HuH-7.5 (cell line): ENCODE measurements around the gene PWWP2B.

ENCODE experiments used
- DNase-seq: peaks from one replicate; pipeline ENCODE4 v3.0.0; 2011; ENCODE audit warnings: low spot score

PWWP2B gene

DNA sequence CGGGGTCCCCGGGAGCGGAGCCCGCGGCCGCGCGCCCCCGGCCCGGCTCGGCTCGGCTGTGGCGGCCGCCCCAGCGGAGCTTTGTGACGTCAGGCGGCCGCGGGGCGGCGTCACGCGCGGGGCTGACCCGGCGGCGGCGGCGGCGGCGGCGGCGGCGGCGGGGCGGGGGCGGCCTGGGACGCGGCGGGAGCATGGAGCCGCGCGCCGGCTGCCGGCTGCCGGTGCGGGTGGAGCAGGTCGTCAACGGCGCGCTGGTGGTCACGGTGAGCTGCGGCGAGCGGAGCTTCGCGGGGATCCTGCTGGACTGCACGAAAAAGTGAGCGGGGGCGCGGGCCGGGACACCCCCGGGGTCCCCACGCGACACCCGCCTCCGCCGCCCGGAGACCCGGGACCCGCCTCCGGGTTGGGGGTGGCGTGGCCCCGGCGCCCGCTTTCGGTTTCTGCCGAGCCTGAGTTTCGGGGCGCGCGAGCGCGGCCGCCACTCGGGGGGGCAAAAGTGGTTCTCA, at the start of gene PWWP2B:
Gene PWWP2B (plus strand): TSS at position 165 of the 506 bp plus-strand sequence. CDS start 27 bp downstream, at position 192.
- DNase-seq: no peak

DNA sequence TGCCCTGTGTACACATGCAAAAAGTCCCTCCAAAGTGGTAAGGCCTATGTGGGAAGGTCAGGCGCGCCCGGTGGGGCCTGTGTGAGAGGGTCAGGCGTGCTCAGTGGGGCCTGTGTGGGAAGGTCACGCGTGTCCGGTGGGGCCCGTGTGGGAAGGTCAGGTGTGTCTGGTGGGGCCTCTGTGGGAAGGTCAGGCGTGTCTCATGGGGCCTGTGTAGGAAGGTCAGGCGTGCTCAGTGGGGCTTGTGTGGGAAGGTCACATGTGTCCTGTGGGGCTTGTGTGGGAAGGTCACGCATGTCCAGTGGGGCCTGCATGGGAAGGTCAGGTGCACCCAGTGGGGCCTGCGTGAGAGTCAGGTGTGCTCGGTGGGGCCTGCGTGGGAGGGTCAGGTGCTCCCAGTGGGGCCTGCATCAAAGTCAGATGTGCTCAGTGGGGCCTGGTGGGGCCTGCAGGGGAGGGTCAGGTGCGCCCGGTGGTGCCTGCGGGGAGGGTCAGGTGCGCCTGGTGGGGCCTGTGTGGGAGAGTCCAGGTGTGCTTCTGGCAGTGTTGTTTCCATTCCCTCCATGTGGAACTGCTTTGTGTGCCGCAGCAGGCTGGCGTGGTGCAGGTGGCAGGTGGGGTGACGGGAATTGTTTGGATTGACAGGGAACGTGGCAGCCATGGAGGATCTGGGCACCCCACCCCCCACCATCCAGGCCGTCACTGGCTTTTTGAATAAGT, 49.6 kb upstream of the PWWP2B start:
- DNase-seq: no peak

DNA sequence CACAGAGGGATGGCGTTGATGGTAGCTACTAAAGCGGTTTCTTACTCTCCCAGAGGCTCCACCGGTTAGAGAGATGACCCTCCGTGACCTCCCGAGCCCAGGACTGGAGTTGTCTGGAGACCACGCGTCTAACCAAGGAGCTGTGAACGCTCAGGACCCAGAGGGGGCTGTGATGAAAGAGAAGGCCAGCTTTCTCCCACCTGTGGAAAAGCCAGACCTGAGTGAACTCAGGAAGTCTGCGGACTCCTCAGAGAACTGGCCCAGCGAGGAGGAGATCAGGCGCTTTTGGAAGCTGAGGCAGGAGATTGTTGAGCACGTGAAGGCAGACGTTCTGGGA, 49.1 kb upstream of the PWWP2B start:
- DNase-seq: no peak

DNA sequence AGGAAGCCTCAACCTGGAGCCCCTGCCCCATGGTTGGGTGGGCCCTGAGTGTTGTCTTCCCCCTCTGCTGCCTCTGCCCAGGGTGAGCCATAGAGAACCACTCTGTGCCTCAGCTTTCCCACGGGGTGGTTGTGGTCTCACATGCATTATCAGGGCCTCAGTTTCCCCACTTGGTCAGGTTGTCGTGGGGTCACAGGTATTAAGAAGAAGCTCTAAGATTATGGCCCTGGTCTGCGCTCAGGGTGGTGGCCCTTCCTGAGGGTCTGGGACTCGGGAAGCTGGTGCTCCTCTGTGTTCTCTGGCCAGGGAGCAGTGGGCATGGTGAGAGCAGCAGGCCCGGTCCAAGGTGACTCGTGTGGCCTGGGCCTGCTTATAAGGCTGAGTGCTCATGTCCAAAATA, 47.2 kb upstream of the PWWP2B start:
- no peak for DNase-seq

DNA sequence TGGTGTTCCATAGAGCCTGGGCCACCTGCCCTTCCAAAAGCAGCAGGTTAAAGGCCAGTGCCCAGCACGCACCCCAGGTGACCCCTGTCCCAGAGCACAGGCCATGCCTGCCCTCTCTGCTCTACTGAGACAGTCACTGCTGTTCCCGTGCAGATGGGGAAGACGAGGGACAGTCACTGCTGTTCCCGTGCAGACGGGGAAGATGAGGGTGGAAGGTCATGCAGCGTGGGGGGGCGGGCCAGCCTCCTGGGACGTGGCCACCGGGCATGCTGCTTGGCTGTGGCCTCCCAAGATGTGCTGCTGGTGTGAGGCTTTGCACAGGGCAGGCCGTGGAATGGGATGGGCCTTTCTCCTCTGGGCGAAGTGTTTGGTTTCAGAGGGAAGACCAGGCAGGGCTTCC, 46.6 kb upstream of the PWWP2B start:
- no peak for DNase-seq

DNA sequence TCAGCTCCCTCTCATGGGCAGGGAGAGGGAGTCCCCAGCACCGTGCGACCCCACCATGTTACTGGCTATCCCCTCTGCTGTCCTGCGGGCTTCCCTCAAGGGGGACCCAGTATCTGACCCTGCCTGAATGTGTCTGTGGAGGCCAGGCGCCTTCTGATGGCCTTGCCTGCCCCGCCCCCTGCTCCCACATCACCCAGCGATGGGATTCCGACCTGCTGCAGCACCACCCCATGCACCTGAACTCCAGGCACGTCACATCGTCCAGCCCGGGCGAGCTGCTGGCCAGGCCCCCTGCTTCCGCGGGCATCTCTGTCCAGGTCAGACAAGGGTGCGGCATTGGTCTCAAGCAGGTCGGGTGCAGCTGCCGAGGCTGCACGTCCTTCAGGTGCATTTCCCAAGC, 46.1 kb upstream of the PWWP2B start:
- no peak for DNase-seq

DNA sequence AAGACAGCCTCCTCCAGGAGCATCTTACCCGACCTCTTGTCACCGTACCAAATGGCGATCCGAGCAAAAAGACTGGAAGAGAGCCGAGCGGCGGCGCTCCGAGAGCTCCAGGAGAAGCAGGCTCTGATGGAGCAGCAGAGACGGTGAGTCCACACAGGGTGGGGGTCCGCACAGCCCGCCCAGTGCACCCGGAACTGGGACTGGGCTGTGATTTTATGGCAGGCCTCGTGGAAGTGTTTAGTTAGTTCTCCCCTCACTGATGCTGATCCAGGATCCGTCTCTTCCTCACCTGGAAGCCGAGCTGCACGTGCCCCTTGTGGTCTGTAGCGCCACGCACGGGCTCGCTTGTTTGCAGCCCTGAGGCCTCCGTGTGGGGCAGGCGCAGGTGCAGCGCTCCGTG, 45.4 kb upstream of the PWWP2B start:
- no peak for DNase-seq

DNA sequence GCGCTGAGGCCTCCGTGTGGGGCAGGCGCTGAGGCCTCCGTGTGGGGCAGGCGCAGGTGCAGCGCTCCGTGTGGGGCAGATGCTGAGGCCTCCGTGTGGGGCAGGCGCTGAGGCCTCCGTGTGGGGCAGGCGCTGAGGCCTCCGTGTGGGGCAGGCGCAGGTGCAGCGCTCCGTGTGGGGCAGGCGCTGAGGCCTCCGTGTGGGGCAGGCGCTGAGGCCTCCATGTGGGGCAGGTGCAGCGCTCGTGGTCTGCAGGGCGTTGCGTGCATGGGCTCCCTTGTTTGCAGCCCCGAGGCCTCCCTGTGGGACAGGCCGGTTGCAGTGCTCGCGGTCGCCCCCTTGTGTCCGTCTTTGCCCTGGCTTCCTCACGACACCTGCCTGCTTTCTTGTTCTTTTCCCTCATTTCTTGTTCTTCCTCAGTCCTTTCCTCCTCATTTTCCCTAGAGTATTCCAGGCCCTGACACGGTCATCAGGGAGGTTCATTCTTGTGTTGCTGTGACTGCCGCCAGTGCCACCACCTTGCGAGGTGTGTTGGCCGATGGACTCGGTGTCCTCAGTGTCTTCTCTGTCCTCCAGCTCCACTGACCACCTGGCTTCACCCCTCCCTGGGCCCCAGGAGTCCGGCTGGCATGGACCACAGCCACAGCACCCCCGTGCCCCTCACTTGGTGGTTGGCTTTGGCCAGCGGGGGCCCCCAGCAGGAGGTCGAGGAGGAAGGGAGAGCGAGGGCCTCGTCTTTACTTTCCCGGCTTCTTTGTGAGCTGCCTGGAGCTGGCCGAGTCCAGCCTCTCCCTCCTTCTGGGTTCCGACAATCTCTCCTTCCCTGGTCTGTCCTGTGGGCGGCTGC, 44.3 kb upstream of the PWWP2B start:
- DNase-seq: peak; percentile 84

DNA sequence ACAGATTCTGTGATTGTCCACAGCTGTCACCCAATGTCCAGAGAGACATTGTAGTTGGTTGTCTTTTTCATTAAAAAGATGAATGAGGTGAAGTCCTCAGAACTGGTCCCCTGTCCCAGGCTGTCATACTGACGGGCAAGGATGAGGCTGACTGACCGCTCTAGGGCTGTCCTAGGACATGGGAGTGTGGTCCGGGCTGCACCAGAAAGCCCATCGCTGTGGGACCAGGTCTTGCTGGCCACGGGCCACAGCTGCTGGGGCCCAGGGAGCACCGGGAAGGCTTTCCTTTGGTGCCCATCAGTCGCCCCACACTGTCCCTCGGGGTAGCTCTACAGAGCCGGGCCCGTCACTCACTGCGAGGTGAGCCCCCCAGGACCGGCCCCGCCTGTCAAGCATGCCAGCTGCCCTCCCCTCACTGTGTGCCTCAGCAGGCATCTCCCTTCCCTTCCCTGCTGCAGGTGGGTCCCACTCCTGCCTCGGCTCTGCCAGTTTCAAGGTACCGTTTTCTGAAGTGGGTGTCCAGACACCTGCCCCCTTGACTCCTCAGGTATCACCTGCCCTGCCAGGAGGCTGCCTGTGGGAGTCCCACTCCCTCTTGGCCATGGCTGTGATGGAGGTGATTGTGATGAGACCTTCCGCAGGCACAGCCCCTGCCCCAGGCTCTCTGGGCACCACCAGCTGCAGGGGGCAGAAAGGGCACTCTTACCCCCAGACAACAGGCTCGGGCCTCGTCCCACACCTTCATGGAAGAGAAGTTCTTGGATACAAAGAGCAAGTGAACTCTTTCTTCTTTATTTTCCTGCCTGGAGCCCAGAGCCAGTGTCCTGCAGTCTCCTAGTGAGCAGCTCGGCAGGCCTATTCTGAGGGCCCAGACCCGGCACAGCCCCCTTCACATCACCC, 43.3 kb upstream of the PWWP2B start:
- DNase-seq: no peak

DNA sequence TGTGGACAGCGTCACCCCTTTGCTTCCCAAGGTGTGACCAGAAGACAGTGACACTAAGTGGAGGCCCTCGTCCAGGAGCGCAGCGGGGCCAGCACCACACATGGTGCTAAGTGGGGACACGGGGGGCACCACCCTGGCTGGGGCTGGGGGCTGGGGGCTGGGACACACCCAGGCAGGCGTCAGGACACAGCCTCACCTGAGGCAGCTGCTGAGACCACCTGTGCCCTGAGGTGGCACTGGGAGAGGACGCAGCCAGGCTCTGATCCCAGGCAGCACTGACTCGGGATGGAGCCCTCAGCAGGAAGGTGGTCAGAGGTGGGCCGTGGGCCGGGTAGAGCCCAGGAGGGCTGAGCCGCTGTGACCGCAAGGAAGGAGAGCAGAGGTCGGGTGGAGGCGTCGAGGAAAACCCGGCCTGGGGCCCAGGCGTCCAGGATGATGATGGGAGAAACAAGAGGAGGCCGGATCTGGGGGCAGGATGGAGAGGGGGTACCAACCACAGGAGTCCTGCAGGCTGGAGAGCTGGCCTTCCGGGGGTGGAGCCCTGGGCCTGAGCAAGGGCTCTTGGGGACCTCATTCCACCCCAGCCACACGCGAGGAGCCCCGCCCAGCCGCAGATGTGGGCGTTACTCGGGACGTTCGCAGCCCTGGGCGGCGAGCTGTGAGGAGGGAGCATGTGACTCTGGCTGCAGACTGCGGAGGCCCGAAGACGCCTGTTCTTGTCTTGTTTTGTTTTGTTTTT, 42.5 kb upstream of the PWWP2B start:
- no peak for DNase-seq

DNA sequence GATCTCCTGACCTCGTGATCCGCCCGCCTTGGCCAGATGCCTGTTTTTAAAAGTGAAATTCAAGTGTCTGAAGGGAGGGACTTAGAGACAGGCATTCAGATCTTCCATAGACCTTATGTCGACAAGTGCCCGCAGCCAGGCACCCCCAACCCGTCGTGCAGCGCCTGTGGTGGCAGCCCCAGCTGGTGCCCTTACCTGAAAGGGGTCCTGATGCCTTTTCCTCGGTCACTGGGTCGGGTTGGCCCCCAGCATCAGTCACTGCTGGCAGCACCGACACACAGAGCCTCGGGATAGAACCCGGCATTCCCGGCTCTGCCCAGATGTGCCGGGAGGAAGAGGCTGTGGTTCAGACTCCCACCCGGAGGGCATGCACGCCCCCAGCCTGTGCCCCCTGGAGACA, 41.7 kb upstream of the PWWP2B start:
- DNase-seq: no peak

DNA sequence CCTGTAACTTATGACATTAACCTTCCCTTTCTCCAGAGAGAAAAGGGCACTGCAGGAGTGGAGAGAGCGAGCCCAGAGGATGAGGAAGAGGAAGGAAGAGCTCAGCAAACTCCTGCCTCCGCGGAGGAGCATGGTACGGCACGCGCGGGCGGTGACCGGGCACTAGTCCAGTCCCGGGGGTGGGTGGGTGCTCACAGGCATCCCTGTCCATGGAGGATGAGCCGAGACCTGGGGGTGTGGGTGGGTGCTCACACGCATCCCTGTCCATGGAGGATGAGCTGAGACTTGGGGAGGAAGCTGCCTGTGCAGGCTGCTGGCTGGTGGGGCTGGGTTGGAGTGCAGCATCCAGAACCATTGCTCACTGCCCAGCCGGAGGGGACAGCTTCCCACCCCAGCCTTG, 41.2 kb upstream of the PWWP2B start:
- DNase-seq: no peak

DNA sequence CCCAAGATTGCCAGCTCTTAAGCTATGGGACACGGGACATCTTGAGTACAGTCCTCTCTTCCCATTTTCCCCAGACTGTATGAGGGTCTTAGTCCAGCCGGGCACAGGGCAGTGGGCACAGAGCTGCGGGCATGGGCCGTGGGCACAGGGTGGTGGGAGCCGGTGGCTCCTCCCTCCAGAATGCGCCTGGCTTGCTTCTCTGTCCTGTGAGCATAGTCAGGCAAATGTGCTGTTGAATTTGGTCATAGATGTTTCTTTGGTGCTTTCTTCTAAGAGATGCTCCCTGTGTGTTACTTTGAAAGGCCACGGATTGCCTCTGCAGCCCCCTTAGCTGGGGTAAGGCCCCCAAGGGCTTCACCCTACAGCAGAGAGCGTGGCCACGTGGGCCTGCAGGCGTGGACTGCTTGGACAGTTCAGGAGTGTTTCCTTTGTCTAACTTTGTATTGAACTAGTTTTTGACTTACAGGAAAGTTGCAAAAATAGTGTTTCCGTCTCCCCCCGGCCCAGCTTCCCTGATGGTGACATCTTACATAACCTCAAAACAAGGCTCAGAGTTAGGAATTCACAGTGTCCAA, 40.3 kb upstream of the PWWP2B start:
- no peak for DNase-seq

DNA sequence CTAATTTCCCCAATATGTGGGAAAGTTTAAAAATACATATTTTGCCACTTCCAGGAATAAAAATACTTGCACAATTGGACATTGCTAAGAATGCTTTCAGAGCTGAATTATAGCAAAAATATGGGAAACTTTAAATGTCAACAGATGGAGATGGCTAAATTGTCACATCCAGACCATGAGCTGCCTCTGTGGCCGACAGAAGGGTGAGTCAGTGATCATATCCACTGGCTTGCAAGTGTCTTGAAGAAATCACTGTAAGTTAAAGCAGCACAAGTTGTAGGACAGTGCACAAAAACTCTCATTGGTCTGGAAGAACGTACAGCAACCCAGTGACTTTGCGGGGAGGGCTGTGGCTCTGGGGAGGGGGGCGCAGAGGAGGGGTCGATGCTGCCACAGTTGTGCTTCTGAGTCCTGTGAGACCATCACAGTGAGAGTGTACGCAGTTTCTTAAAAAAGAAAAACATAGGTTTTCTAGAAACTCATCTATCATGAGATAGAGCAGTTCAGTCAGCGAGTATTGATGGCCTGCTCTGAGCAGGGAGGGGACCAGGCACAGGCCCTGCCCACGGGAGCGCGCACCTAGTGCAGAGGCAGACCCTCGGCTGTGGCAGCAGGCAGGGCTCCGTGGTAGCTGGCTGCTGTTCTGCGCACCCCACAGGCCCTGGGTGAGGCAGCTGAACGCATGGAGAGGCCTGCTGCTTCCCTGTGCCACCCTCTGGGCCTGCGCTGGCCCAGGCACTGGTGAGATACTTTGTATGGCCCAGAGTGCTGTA, 39.5 kb upstream of the PWWP2B start:
- no peak for DNase-seq

DNA sequence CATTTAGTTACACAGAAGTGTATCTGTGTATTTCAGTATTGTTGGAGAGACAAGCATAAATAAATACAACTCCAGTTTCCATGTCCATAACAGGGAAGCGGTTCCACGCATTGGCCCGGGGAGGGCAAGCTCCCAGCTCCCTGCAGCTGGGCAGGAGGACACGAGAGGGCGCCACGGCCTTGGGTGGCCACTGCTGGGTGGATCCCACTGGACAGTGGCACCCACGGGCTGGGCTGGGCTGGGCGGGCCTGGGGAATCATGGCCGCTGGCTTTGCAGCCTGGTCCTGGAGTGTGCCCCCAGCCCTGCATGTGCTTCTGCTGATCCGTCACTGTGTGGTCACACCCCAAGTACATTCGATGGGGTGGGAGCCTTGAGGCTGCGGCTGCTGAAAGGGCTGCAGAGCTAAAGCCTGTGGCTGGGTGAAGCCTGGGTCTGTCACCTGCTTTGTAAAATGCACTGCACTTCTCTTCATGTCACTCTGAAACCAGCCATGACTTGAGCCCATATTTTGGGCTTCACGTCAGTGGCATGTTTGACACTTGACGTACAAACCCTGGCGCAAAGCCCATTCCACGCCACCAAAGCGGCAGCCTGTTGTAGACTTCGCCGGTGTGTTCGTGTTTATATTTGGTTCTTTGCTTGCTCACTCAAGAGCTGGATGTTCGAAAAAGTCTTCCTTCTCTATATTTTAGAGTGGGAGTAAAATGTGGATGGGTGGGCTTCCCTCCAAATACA, 37.5 kb upstream of the PWWP2B start:
- no peak for DNase-seq

DNA sequence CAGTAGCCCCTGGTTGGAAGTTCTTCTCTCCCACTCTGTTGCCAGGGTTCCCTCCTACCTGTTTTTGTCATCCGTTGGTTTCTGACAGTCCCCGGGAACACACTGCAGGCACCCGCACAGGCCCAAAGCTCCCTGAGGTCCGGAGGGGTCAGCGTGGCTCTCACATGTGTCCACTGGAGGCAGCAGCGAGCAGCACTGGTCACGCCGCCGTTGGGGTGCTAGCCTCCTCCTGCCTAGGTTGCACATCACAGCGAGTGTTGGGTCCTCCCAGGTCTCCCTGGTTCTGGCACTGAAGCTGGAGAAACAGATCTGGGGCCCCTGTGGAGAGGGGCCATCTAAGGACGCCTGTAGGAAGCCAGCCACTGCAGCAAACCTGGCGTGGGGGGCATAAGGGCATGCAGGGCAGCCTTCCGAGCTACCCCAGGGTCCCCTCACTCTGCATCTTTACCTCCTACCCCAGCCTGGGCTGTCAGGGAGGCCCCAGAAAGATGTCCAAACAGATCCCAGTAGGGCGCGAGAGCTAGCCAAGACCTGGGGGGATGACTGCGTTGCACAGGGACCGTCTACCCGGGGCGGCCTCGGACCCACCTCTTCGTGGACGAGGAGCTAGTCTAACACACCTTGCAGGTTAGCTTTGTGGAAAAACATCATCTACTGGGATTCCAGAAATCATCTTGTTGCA, 36.1 kb upstream of the PWWP2B start:
- peak; percentile 70 for DNase-seq

DNA sequence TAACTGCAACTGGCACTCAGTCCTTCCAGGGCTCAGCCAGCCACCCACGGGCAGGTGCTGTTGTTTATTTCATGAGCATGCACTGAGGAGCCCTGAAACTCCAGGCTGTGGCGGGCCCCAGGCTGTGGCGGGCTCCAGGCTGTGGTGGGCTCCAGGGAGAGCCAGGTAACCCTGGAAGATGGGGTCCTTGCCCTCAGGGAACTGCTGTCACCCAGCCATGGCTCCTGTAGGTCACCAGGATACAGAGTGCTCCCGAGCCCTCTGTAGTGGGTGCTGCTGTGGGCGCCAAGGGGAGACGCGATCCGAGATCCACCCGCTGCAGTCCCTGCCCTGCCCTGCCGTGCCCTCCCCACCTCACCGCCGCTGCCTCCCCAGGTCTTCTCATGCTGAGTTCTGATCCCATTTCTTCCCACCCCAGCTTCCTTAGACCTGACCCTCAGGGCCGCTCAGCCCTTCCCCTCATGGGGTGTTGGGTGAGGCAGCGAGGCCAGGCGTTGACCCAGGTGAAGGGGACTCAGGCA, 35.4 kb upstream of the PWWP2B start:
- DNase-seq: no peak

DNA sequence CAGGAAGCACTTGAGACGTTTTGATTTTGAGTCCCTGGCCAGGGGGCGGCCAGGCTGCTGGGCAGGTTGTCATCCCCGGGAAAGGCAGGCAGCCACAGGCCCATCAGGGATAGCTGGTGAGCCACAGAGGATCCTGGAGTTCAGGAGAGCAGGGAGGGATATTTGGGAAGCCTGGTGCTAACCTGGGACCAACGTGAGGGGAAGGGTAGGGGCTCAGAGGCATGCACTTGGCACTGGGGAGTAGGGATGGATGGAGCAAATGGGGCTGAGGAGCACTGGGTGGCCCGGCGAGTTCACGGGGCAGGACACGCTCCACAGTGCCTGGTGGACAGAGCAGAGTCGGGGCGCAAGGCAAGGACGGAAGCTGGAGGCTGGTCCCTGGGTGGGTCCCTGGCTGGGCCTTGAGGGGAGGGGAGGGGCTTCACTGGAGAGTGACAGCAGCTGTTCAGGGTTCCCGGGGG, 34.8 kb upstream of the PWWP2B start:
- no peak for DNase-seq

DNA sequence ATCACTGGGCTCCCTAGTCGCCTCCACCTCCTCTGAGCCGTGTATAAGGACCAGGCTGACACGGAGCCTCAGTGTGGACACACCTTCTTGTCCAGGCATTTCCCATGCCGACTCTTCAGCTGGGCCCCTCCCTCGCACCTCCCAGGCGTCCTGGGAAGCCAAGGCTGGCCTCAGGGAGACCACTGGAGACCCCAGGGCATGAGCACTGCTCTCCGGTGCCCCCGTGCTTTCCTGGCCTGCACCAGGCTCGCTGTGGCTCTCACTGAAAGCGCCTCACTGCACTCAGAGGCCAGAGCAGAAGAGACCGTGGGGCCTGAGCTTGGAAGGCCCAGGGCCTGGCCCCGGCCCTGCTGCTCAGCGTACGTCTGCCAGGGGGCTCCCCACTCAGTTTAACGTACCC, 33.6 kb upstream of the PWWP2B start:
- no peak for DNase-seq
